NCI-H1417 treated with DMSO at 0.1 percent for 48 hours (cell line): ENCODE results near the gene FBXL17.
A peak's percentile ranks its signal among the peaks of the same experiment; 100 is the strongest.

Experiments used
- DNase-seq: peaks from one replicate; lab custom pipeline; 2025; lab: John Stamatoyannopoulos, UW

FBXL17 gene

GRCh38 chr5:108149369-108149768 is 232.5 kb downstream of the FBXL17 start:
- no peak for DNase-seq

GRCh38 chr5:108148715-108149139 is 233.2 kb downstream of the FBXL17 start:
- peak; percentile 27 for DNase-seq

- DNase-seq = no peak
Observed at GRCh38 chr5:108146222-108146621, 235.7 kb downstream of the FBXL17 start.

GRCh38 chr5:108145351-108145750 is 236.5 kb downstream of the FBXL17 start:
- DNase-seq = no peak

- no peak for DNase-seq
Observed at GRCh38 chr5:108144332-108144731, 237.6 kb downstream of the FBXL17 start.

- DNase-seq = no peak
Observed at GRCh38 chr5:108143581-108143980, 238.3 kb downstream of the FBXL17 start.

GRCh38 chr5:108141676-108142075 is 240.2 kb downstream of the FBXL17 start:
- no peak for DNase-seq

GRCh38 chr5:108136493-108136892 is 245.4 kb downstream of the FBXL17 start:
- DNase-seq = no peak

- no peak for DNase-seq
Observed at GRCh38 chr5:108129129-108129528, 252.8 kb downstream of the FBXL17 start.

- no peak for DNase-seq
Observed at GRCh38 chr5:108125771-108126511, 256.0 kb downstream of the FBXL17 start.

GRCh38 chr5:108124596-108124995 is 257.3 kb downstream of the FBXL17 start:
- DNase-seq = no peak

- DNase-seq = no peak
Observed at GRCh38 chr5:108122702-108123101, 259.2 kb downstream of the FBXL17 start.

GRCh38 chr5:108118813-108119514 is 262.9 kb downstream of the FBXL17 start:
- no peak for DNase-seq

- no peak for DNase-seq
Observed at GRCh38 chr5:108115673-108116072, 266.2 kb downstream of the FBXL17 start.

- no peak for DNase-seq
Observed at GRCh38 chr5:108113950-108114349, 267.9 kb downstream of the FBXL17 start.

GRCh38 chr5:108111736-108112135 is 270.2 kb downstream of the FBXL17 start:
- DNase-seq = no peak

- DNase-seq = no peak
Observed at GRCh38 chr5:108109059-108109458, 272.8 kb downstream of the FBXL17 start.

GRCh38 chr5:108104448-108104847 is 277.4 kb downstream of the FBXL17 start:
- DNase-seq = no peak

GRCh38 chr5:108102463-108102862 is 279.4 kb downstream of the FBXL17 start:
- no peak for DNase-seq

GRCh38 chr5:108101821-108102220 is 280.1 kb downstream of the FBXL17 start:
- no peak for DNase-seq

GRCh38 chr5:108101130-108101529 is 280.8 kb downstream of the FBXL17 start:
- no peak for DNase-seq

GRCh38 chr5:108094800-108095199 is 287.1 kb downstream of the FBXL17 start:
- no peak for DNase-seq

- DNase-seq = no peak
Observed at GRCh38 chr5:108093186-108093585, 288.7 kb downstream of the FBXL17 start.

- DNase-seq = no peak
Observed at GRCh38 chr5:108090946-108091345, 291.0 kb downstream of the FBXL17 start.
